K562 (cell line): ENCODE results near the gene CBFA2T2. TPM values are rescaled to one million over a fixed set of nuclear protein-coding genes. Genes with fewer than 3 reads are reported as not detected.

Source experiments
- IFI16 ChIP-seq: fragments of 250-450 bp; sonication (Bioruptor Pico); IDR thresholded peaks from 2 replicates; pipeline ENCODE4 v2.1.2; 2022; ENCODE audit warnings: mild to moderate bottlenecking, inconsistent platforms
- KDM2B ChIP-seq: fragments of 250-450 bp; sonication (Bioruptor Pico); IDR thresholded peaks from 2 replicates; pipeline ENCODE4 v1.8.0; 2021; ENCODE audit warnings: mild to moderate bottlenecking, moderate library complexity
- MEF2D ChIP-seq: conservative IDR thresholded peaks from 2 replicates; pipeline ENCODE4 v1.6.1; 2016; ENCODE audit warnings: low read depth, missing genetic modification characterization, missing compliant biosample characterization
- NFRKB ChIP-seq: fragments of 450-650 bp; IDR thresholded peaks from 2 replicates; pipeline ENCODE4 v1.6.1; 2016; ENCODE audit warnings: low read depth
- SMAD4 ChIP-seq: fragments of 250-450 bp; sonication (Bioruptor Pico); conservative IDR thresholded peaks from 2 replicates; pipeline ENCODE4 v1.8.0; 2021; ENCODE audit warnings: inconsistent platforms, mild to moderate bottlenecking, moderate library complexity
- STAT5B ChIP-seq: fragments of 250-450 bp; sonication (Bioruptor Pico); IDR thresholded peaks from 2 replicates; pipeline ENCODE4 v1.8.0; 2021; ENCODE audit warnings: mild to moderate bottlenecking, inconsistent platforms
- ZNF121 ChIP-seq: sonication (generic); formaldehyde crosslinking; conservative IDR thresholded peaks from 2 replicates; pipeline ENCODE4 v1.8.0; 2022; ENCODE audit warnings: missing genetic modification reagents
- polyA plus RNA-seq, 8 experiments: library from polyadenylated mRNA; depleted of rRNA in 4 of 8; stranded (reverse) in 5 of 8; unstranded in 3 of 8; fragments of >200 nt; fragmentation: Nextera tagmentation in 2 of 8; fragmentation: Illumina TruSeq in 1 of 8; extraction: Ambion mirVana in 2 of 8; extraction: Trizol in 1 of 8; gene quantifications; 2 replicates each; pipeline versions ENCODE4 v1.2.1 to v1.2.3, GENCODE V29; 2011 to 2014; ENCODE audit warnings: inconsistent platforms in 1 of 8, missing spikeins in 1 of 8
- total RNA-seq, 7 experiments: library from RNA; depleted of rRNA in 6 of 7; stranded (reverse); fragments of >200 nt in 6 of 7; fragmentation: Illumina TruSeq in 2 of 7; extraction: Trizol in 2 of 7; gene quantifications; 2 replicates each; pipeline versions ENCODE4 v1.2.1 to v1.2.3, GENCODE V29; 2011 to 2021; ENCODE audit warnings: low replicate concordance in 1 of 7
- TF ChIP-seq, protein P1 (sequence below): fragments of 450-650 bp; conservative IDR thresholded peaks from 2 replicates; pipeline ENCODE4 v1.6.1; 2016; ENCODE audit warnings: missing genetic modification characterization, low read depth, mild to moderate bottlenecking, missing compliant biosample characterization, moderate library complexity
- TF ChIP-seq, protein P2 (sequence below), 2 experiments: fragments of 200-800 bp in 1 of 2; sonication (Bioruptor generic) in 1 of 2; sonication (generic) in 1 of 2; formaldehyde crosslinking in 1 of 2; IDR thresholded peaks in 1 of 2; conservative IDR thresholded peaks in 1 of 2; 2 replicates each; pipeline versions ENCODE4 v1.5.0 to v1.6.1; 2016 to 2020; ENCODE audit warnings: missing compliant biosample characterization in 1 of 2, missing genetic modification characterization in 1 of 2, missing genetic modification reagents in 1 of 2
- TF ChIP-seq, protein P3 (sequence below): fragments of 200-800 bp; sonication (Bioruptor generic); IDR thresholded peaks from 2 replicates; pipeline ENCODE4 v1.6.1; 2017; ENCODE audit warnings: missing genetic modification characterization, missing compliant biosample characterization
- TF ChIP-seq, protein P4 (sequence below): fragments of 450-650 bp; IDR thresholded peaks from 2 replicates; pipeline ENCODE4 v1.6.1; 2017; ENCODE audit warnings: antibody characterized with exemption, mild to moderate bottlenecking

The CBFA2T2 gene
- total and polyA plus RNA-seq, 9 of the 15 experiments (the other 6 are each of a cell fraction or from before 2014, with no cell fraction given), result 0.27 to 9.6 (median 5.8) TPM

DNA sequence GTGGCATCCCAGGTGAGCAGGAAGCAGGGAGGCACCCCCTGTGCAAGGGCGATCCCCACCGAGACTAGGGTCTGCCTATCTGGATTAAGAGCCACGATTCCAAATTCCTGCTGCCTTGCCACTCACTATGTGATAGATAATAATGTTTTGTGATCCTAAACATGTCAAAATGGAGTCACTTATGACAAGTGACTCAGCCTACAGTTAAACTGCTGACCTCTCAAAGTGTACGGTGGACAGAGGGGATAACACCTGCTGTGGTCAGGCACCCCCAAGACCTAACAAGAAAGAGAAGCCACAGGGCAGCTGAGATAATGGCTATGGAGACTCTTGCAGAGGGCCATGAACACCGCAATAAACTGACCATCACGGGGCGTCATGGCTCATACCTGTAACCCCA lies 30.3 kb upstream of the CBFA2T2 start (continued):
- TF ChIP-seq, protein P1, sequence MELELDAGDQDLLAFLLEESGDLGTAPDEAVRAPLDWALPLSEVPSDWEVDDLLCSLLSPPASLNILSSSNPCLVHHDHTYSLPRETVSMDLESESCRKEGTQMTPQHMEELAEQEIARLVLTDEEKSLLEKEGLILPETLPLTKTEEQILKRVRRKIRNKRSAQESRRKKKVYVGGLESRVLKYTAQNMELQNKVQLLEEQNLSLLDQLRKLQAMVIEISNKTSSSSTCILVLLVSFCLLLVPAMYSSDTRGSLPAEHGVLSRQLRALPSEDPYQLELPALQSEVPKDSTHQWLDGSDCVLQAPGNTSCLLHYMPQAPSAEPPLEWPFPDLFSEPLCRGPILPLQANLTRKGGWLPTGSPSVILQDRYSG (tag), result peak; percentile 90
- TF ChIP-seq, protein P2, sequence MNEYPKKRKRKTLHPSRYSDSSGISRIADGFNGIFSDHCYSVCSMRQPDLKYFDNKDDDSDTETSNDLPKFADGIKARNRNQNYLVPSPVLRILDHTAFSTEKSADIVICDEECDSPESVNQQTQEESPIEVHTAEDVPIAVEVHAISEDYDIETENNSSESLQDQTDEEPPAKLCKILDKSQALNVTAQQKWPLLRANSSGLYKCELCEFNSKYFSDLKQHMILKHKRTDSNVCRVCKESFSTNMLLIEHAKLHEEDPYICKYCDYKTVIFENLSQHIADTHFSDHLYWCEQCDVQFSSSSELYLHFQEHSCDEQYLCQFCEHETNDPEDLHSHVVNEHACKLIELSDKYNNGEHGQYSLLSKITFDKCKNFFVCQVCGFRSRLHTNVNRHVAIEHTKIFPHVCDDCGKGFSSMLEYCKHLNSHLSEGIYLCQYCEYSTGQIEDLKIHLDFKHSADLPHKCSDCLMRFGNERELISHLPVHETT (CRISPR knock-in tag; conservative IDR thresholded peaks at IDR 0.05 in 1 of 2, IDR thresholded peaks at IDR 0.05 in 1 of 2), result peak in 1 of 2 experiments; percentile 79; a peak in 2 of 4 replicates
- TF ChIP-seq, protein P3, sequence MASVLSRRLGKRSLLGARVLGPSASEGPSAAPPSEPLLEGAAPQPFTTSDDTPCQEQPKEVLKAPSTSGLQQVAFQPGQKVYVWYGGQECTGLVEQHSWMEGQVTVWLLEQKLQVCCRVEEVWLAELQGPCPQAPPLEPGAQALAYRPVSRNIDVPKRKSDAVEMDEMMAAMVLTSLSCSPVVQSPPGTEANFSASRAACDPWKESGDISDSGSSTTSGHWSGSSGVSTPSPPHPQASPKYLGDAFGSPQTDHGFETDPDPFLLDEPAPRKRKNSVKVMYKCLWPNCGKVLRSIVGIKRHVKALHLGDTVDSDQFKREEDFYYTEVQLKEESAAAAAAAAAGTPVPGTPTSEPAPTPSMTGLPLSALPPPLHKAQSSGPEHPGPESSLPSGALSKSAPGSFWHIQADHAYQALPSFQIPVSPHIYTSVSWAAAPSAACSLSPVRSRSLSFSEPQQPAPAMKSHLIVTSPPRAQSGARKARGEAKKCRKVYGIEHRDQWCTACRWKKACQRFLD (CRISPR knock-in tag), result peak; percentile 96
- TF ChIP-seq IFI16 (0 out of 2 replicates have a peak, but pooled peaks have one; percentile 61), SMAD4 (CRISPR knock-in tag) (peak; percentile 80), ZNF121 (CRISPR knock-in tag) (no peak), STAT5B (no peak), KDM2B (CRISPR knock-in tag) (no peak), NFRKB (no peak), MEF2D (tag) (peak; percentile 85)
- TF ChIP-seq, protein P4, sequence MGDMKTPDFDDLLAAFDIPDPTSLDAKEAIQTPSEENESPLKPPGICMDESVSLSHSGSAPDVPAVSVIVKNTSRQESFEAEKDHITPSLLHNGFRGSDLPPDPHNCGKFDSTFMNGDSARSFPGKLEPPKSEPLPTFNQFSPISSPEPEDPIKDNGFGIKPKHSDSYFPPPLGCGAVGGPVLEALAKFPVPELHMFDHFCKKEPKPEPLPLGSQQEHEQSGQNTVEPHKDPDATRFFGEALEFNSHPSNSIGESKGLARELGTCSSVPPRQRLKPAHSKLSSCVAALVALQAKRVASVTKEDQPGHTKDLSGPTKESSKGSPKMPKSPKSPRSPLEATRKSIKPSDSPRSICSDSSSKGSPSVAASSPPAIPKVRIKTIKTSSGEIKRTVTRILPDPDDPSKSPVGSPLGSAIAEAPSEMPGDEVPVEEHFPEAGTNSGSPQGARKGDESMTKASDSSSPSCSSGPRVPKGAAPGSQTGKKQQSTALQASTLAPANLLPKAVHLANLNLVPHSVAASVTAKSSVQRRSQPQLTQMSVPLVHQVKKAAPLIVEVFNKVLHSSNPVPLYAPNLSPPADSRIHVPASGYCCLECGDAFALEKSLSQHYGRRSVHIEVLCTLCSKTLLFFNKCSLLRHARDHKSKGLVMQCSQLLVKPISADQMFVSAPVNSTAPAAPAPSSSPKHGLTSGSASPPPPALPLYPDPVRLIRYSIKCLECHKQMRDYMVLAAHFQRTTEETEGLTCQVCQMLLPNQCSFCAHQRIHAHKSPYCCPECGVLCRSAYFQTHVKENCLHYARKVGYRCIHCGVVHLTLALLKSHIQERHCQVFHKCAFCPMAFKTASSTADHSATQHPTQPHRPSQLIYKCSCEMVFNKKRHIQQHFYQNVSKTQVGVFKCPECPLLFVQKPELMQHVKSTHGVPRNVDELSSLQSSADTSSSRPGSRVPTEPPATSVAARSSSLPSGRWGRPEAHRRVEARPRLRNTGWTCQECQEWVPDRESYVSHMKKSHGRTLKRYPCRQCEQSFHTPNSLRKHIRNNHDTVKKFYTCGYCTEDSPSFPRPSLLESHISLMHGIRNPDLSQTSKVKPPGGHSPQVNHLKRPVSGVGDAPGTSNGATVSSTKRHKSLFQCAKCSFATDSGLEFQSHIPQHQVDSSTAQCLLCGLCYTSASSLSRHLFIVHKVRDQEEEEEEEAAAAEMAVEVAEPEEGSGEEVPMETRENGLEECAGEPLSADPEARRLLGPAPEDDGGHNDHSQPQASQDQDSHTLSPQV, result peak; percentile 97
